Measurements from ENCODE around the gene ACTN4. TPM values are rescaled to one million over a fixed set of nuclear protein-coding genes. Genes with fewer than 3 reads are reported as not detected.

ACTN4 gene
- total RNA-seq, 1 experiment from 2014 or later = 1,462 TPM

GRCh38 chr19:38710928-38711725 is 63.7 kb downstream of the ACTN4 start:
- TF ChIP-seq CTCF (IDR thresholded peaks at IDR 0.05; ENCODE audit: unreplicated experiment) = no peak
- Mint-ChIP-seq H3K27ac (ENCODE audit: unreplicated experiment) (peak overlapping the region; percentile 43), H3K4me1 (ENCODE audit: low read depth, unreplicated experiment) (peaks cover 32% of the 10 kb centered on the region), H3K9me3 (ENCODE audit: low read depth, unreplicated experiment) (no peaks in the 10 kb centered on the region), H3K27me3 (ENCODE audit: unreplicated experiment) (no peaks in the 10 kb centered on the region), H3K4me3 (ENCODE audit: low read depth, unreplicated experiment) (no peak overlapping the region), H3K36me3 (ENCODE audit: insufficient read depth, unreplicated experiment) (peaks cover 100% of the 10 kb centered on the region)
- intact Hi-C loops (cut with micrococcal nuclease; ENCODE audit: unreplicated experiment) = no loop called here
- DNase-seq = no peak
- CTCF ChIA-PET = interaction anchor here (0.6 to 1.2 kb wide), 4 partner anchors 12 to 131 kb away, joined by 3 read pairs; no protein-coding TSS in a partner anchor
- BruUV-seq (replicated peaks) = no TSS peak

- Mint-ChIP-seq H3K4me1 (ENCODE audit: low read depth, unreplicated experiment) (peaks cover 26% of the 10 kb centered on the region), H3K36me3 (ENCODE audit: insufficient read depth, unreplicated experiment) (peaks cover 100% of the 10 kb centered on the region), H3K4me3 (ENCODE audit: low read depth, unreplicated experiment) (no peak overlapping the region), H3K9me3 (ENCODE audit: low read depth, unreplicated experiment) (no peaks in the 10 kb centered on the region), H3K27me3 (ENCODE audit: unreplicated experiment) (no peaks in the 10 kb centered on the region), H3K27ac (ENCODE audit: unreplicated experiment) (peak overlapping the region; percentile 30)
- DNase-seq = no peak
- no TSS peak for BruUV-seq (replicated peaks)
- intact Hi-C loops (cut with micrococcal nuclease; ENCODE audit: unreplicated experiment) = no loop called here
- TF ChIP-seq CTCF (IDR thresholded peaks at IDR 0.05; ENCODE audit: unreplicated experiment) = no peak
- CTCF ChIA-PET = interaction anchor here (1.2 kb wide), 2 partner anchors 19 to 75 kb away, joined by 3 read pairs; no protein-coding TSS in a partner anchor
Measured at GRCh38 chr19:38711726-38712153, 64.3 kb downstream of the ACTN4 start.

- Mint-ChIP-seq H3K4me1 (ENCODE audit: low read depth, unreplicated experiment) (peaks cover 21% of the 10 kb centered on the region), H3K36me3 (ENCODE audit: insufficient read depth, unreplicated experiment) (peaks cover 100% of the 10 kb centered on the region), H3K4me3 (ENCODE audit: low read depth, unreplicated experiment) (no peak overlapping the region), H3K9me3 (ENCODE audit: low read depth, unreplicated experiment) (no peaks in the 10 kb centered on the region), H3K27ac (ENCODE audit: unreplicated experiment) (peak overlapping the region; percentile 30), H3K27me3 (ENCODE audit: unreplicated experiment) (no peaks in the 10 kb centered on the region)
- no TSS peak for BruUV-seq (replicated peaks)
- CTCF ChIA-PET = no interaction called here
- intact Hi-C loops (cut with micrococcal nuclease; ENCODE audit: unreplicated experiment) = no loop called here
- no peak for DNase-seq
- no peak for TF ChIP-seq CTCF (IDR thresholded peaks at IDR 0.05; ENCODE audit: unreplicated experiment)
Measured at GRCh38 chr19:38712161-38712748, 64.8 kb downstream of the ACTN4 start.

DNA sequence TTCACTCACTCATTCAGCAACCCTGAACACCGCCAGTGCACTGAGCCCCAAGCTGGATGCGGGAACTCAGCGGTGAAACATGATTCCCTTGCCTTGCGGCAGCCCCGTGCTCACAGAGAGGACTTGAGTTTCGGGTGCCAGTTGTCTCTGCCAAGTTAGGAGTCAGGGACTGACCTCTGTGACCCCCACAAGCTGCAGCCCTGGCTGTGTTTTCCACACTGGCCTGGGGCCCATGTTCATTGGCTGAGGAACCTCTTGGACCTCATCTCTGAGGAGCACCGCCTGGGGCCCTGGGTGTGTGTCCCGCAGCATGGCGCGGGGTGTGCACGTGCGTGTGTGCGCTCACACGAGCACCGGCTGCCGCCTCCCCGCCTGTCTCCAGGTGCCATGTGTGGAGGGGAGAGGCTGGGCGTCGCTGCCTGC is 65.8 kb downstream of the ACTN4 start:
- no peak for TF ChIP-seq CTCF (IDR thresholded peaks at IDR 0.05; ENCODE audit: unreplicated experiment)
- CTCF ChIA-PET = no interaction called here
- Mint-ChIP-seq H3K27me3 (ENCODE audit: unreplicated experiment) (no peaks in the 10 kb centered on the region), H3K4me1 (ENCODE audit: low read depth, unreplicated experiment) (peaks cover 11% of the 10 kb centered on the region), H3K9me3 (ENCODE audit: low read depth, unreplicated experiment) (no peaks in the 10 kb centered on the region), H3K4me3 (ENCODE audit: low read depth, unreplicated experiment) (no peak overlapping the region), H3K36me3 (ENCODE audit: insufficient read depth, unreplicated experiment) (peaks cover 100% of the 10 kb centered on the region), H3K27ac (ENCODE audit: unreplicated experiment) (peak overlapping the region; percentile 73)
- BruUV-seq (replicated peaks) = no TSS peak
- intact Hi-C loops (cut with micrococcal nuclease; ENCODE audit: unreplicated experiment) = no loop called here
- no peak for DNase-seq

Data from Calu3 (cell line).